Neuronal stem cell (in vitro differentiated cells): ENCODE data around the gene DNAJB13.
A peak's percentile ranks its signal among the peaks of the same experiment; 100 is the strongest.

Experiments
- DNase-seq: peaks from one replicate; pipeline ENCODE4 v3.0.0-alpha.2; 2013; ENCODE audit warnings: low spot score
- H2AFZ ChIP-seq: one replicate; pipeline ENCODE4 v1.6.1; 2013; ENCODE audit warnings: mild to moderate bottlenecking, low read length, inconsistent platforms
- H2AK5ac ChIP-seq: 2 replicates; pipeline ENCODE4 v1.6.1; 2013; ENCODE audit warnings: low read depth, mild to moderate bottlenecking, inconsistent platforms, low read length, moderate library complexity, mixed read lengths
- H2BK120ac ChIP-seq: 2 replicates; pipeline ENCODE4 v1.6.1; 2013; ENCODE audit warnings: low read depth, mild to moderate bottlenecking, inconsistent platforms, low read length, moderate library complexity, mixed read lengths
- H2BK12ac ChIP-seq: one replicate; pipeline ENCODE4 v1.6.1; 2013; ENCODE audit warnings: low read length, inconsistent platforms
- H2BK15ac ChIP-seq: 2 replicates; pipeline ENCODE4 v1.6.1; 2013; ENCODE audit warnings: mild to moderate bottlenecking, low read length, inconsistent platforms, mixed read lengths
- H2BK5ac ChIP-seq: one replicate; pipeline ENCODE4 v1.6.1; 2013; ENCODE audit warnings: inconsistent platforms, mild to moderate bottlenecking, low read length, moderate library complexity
- H3K14ac ChIP-seq: one replicate; pipeline ENCODE4 v1.6.1; 2013; ENCODE audit warnings: low read length, inconsistent platforms
- H3K18ac ChIP-seq: 2 replicates; pipeline ENCODE4 v1.6.1; 2013; ENCODE audit warnings: low read length, inconsistent platforms
- H3K23ac ChIP-seq: 2 replicates; pipeline ENCODE4 v1.6.1; 2013; ENCODE audit warnings: low read depth, mild to moderate bottlenecking, mixed read lengths, low read length, inconsistent platforms; ENCODE audit not compliant: poor library complexity
- H3K27ac ChIP-seq: replicated peaks from 3 replicates; pipeline ENCODE4 v1.5.1; 2013; ENCODE audit warnings: low read length, inconsistent platforms
- H3K27me3 ChIP-seq, 3 experiments: 2 replicates each; pipeline ENCODE4 v1.6.1; 2013; ENCODE audit warnings: low read length in 3 of 3, mild to moderate bottlenecking in 2 of 3, inconsistent platforms in 1 of 3, low read depth in 1 of 3, mixed read lengths in 1 of 3, moderate library complexity in 1 of 3; ENCODE audit not compliant: control insufficient read depth in 3 of 3, insufficient read depth in 3 of 3
- H3K36me3 ChIP-seq, 2 donors: replicated peaks in 1 of 2; 2 replicates each; pipeline ENCODE4 v1.6.1; 2013; ENCODE audit warnings: low read length in 2 of 2; ENCODE audit not compliant: control insufficient read depth in 2 of 2, insufficient read depth in 2 of 2
- H3K4ac ChIP-seq: 2 replicates; pipeline ENCODE4 v1.6.1; 2013; ENCODE audit warnings: inconsistent platforms, mild to moderate bottlenecking, low read length, moderate library complexity
- H3K4me1 ChIP-seq, 2 donors: 1 replicate in 1 of 2; 2 replicates in 1 of 2; pipeline ENCODE4 v1.6.1; 2013; ENCODE audit warnings: low read length in 2 of 2, low read depth in 1 of 2; ENCODE audit not compliant: control insufficient read depth in 2 of 2, insufficient read depth in 1 of 2
- H3K4me2 ChIP-seq: one replicate; pipeline ENCODE4 v1.6.1; 2013; ENCODE audit warnings: mild to moderate bottlenecking, low read length, inconsistent platforms; ENCODE audit not compliant: insufficient read depth, poor library complexity, severe bottlenecking
- H3K4me3 ChIP-seq, 2 donors: 2 replicates each; pipeline ENCODE4 v1.5.1; 2013; ENCODE audit warnings: low read length in 2 of 2, mild to moderate bottlenecking in 2 of 2, inconsistent platforms in 1 of 2, moderate library complexity in 1 of 2
- H3K79me1 ChIP-seq: one replicate; pipeline ENCODE4 v1.6.1; 2013; ENCODE audit warnings: low read depth, mild to moderate bottlenecking, inconsistent platforms, low read length, moderate library complexity
- H3K9ac ChIP-seq: one replicate; pipeline ENCODE4 v1.6.1; 2013; ENCODE audit warnings: mild to moderate bottlenecking, low read depth, low read length, inconsistent platforms; ENCODE audit not compliant: poor library complexity
- H3K9me3 ChIP-seq, 2 donors: replicated peaks in 1 of 2; 2 replicates each; pipeline versions ENCODE3 to v1.6.1; 2013; ENCODE audit warnings: low read length in 2 of 2, mild to moderate bottlenecking in 2 of 2, inconsistent platforms in 1 of 2, low read depth in 1 of 2, mixed read lengths in 1 of 2, moderate library complexity in 1 of 2; ENCODE audit not compliant: control insufficient read depth in 2 of 2, insufficient read depth in 1 of 2
- H4K8ac ChIP-seq: one replicate; pipeline ENCODE4 v1.6.1; 2013; ENCODE audit warnings: low read depth, mild to moderate bottlenecking, inconsistent platforms, low read length, moderate library complexity
- H4K91ac ChIP-seq: one replicate; pipeline ENCODE4 v1.6.1; 2013; ENCODE audit warnings: low read length, low read depth, mild to moderate bottlenecking, inconsistent platforms; ENCODE audit not compliant: poor library complexity
- WGBS, 2 donors: extraction: QIAGEN DNeasy Blood & Tissue Kit; methylation state at CpG; one replicate each; pipeline ENCODE4 v1.1.7; 2013; ENCODE audit warnings: missing lambda C conversion rate in 2 of 2, mixed read lengths in 1 of 2; ENCODE audit not compliant: insufficient read length in 2 of 2, insufficient replicate concordance in 1 of 2; ENCODE audit errors: extremely low coverage in 2 of 2; 5-methylcytosine and 5-hydroxymethylcytosine counted together

Gene DNAJB13

DNA sequence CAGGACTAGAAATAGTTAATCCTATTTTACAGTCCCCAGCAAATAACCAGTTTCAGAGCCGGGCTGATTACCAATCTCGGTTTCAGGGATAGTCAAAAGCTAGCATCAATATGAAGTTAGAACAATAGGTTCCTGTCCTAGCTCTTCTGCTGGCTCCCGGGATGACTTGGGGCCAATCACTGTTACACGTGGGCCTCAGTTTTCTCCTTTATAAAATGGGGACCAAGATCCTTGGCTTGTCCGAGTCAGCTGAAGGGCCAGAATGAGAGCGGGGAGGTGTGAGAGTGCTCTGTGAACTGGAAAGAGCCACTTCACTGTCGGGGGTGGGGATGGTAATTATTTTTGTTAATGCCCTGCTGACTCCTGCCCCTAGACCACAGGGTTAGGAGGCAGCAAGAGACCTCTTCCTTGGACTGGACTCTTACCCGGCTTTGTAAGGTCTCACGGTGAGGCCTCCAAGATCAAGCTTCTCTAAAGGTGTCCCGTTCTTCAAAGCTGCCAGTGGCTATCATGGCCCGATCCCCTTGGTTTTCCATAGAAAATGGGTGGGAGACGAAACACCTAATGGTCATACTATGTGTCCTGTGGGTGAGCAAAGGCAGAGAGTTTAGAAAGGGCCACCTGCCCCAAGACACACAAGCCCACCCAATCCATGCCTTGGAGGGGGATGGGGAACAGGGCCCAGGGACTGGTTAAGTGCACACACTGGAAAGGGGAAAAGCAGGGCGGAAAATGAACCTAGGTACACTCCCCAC is 30.4 kb downstream of the DNAJB13 start:
- H4K8ac ChIP-seq = no peak overlapping the region
- H3K18ac ChIP-seq = no peak overlapping the region
- no peak overlapping the region for H2AFZ ChIP-seq
- peak overlapping the region; percentile 74 to 95 for H3K4me3 ChIP-seq
- no peaks in the 10 kb centered on the region for H3K27me3 ChIP-seq
- H2AK5ac ChIP-seq = peak overlapping the region; percentile 17
- peak overlapping the region; percentile 89 for H2BK5ac ChIP-seq
- no peak overlapping the region for H3K14ac ChIP-seq
- H3K79me1 ChIP-seq = peaks cover 8% of the 10 kb centered on the region
- peak overlapping the region; percentile 98 for H3K4me2 ChIP-seq
- DNase-seq = no peak
- peak overlapping the region; percentile 31 for H3K9ac ChIP-seq
- H3K23ac ChIP-seq = no peak overlapping the region
- H3K9me3 ChIP-seq = no peaks in the 10 kb centered on the region
- H3K36me3 ChIP-seq = peaks cover 39 to 53% of the 10 kb centered on the region in 2 donors
- peak overlapping the region; percentile 25 for H2BK120ac ChIP-seq
- H2BK12ac ChIP-seq = no peak overlapping the region
- no peak overlapping the region for H3K27ac ChIP-seq
- peaks cover 3 to 26% of the 10 kb centered on the region in 2 donors for H3K4me1 ChIP-seq
- no peak overlapping the region for H2BK15ac ChIP-seq
- WGBS, 2 donors = no CpG with 5 or more reads among the region's 13 CpGs
- no peak overlapping the region for H4K91ac ChIP-seq
- H3K4ac ChIP-seq = no peak overlapping the region

DNA sequence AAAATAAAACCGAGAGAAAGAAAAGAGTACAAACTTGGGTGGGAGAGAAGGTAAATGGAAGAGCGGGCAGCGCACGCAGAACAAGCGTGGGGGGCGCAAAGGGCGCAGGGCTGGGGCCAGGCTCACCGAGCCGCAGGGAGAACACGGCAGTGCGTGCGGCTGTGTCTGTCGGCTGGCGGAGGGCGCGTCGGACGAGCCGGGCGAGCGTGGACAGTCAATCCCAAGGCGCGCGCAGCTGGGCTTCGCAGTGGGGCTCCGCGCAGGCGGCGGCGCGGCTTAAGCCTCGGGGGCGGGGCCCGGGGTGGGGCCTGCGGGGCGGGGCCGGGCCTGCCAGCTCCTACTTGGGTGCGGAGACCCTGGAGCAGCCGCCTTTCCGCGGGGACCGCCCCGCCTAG is 31.8 kb downstream of the DNAJB13 start, which contains the start of gene UCP2:
Gene UCP2, minus strand, starts transcription at position 249 of the 395 bp plus-strand sequence. CDS start 4,465 bp downstream, outside the sequence.
- Histone ChIP-seq H3K4me2 (peak within 1 kb of the TSS; percentile 98), H3K27ac (peak within 1 kb of the TSS; percentile 100), H3K4me3 (peak within 1 kb of the TSS; percentile 74 to 95), H3K23ac (peak within 1 kb of the TSS; percentile 100), H3K9me3 (no peaks in the 10 kb centered on the region), H4K91ac (peak within 1 kb of the TSS; percentile 93), H3K18ac (peak within 1 kb of the TSS; percentile 100), H2BK5ac (peak within 1 kb of the TSS; percentile 97), H2BK15ac (peak within 1 kb of the TSS; percentile 95), H2BK120ac (peak within 1 kb of the TSS; percentile 38), H4K8ac (no peak within 1 kb of the TSS), H3K4me1 (peaks cover 3 to 24% of the 10 kb centered on the region in 2 donors), H3K9ac (peak within 1 kb of the TSS; percentile 99), H3K27me3 (no peaks in the 10 kb centered on the region), H2AK5ac (peak within 1 kb of the TSS; percentile 76), H3K36me3 (peaks cover 27 to 39% of the 10 kb centered on the region in 2 donors), H3K4ac (peak within 1 kb of the TSS; percentile 91), H2AFZ (peak within 1 kb of the TSS; percentile 97), H3K79me1 (peaks cover 8% of the 10 kb centered on the region), H3K14ac (peak within 1 kb of the TSS; percentile 57), H2BK12ac (peak within 1 kb of the TSS; percentile 89)
- no CpG with 5 or more reads among the region's 43 CpGs for WGBS, 2 donors
- no peak for DNase-seq

DNA sequence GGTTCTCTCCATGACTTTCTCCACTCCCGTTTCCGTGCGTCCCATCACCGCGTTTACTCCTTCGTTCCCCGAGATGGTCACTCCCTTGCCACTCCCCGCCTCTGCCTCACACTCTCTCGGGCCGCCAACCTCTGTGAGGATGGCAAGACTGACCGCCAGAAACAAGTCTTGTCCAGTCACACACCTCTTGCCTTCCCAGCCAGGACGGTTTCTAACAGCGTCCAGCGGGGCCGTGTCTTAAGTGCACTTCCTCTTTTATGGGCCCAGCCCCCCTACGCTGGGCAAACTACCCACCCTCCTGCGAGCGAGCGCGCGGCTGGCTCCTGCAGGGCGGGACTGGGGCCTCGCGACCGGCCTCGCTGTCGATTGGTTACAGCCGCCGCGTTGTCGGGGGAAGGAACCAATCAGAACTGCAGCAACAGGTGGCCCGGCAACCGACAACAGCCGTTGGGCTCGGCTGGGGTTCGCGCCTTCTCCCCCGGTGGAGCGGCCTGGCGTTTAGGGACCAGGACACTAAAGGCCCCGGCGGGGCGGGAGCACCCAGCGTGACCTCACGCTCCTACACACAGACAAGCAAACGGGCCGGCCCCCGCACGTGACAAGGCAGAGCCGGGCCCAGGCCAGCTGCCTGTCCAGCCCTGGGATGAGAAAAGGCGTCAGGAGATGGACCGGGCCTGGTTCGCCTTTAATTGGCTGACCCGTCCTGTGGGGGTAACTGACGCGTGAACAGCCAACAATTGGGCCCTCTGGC is 32.3 kb downstream of the DNAJB13 start:
- no peaks in the 10 kb centered on the region for H3K27me3 ChIP-seq
- H2BK120ac ChIP-seq = peak overlapping the region; percentile 38
- peaks cover 3 to 22% of the 10 kb centered on the region in 2 donors for H3K4me1 ChIP-seq
- H2AFZ ChIP-seq = peak overlapping the region; percentile 97
- H2BK5ac ChIP-seq = peak overlapping the region; percentile 97
- H3K14ac ChIP-seq = peak overlapping the region; percentile 57
- H2AK5ac ChIP-seq = peak overlapping the region; percentile 76
- H3K27ac ChIP-seq = peak overlapping the region; percentile 100
- H3K4ac ChIP-seq = peak overlapping the region; percentile 91
- peak overlapping the region; percentile 95 for H2BK15ac ChIP-seq
- peak overlapping the region; percentile 100 for H3K18ac ChIP-seq
- DNase-seq = peak; percentile 87
- H3K36me3 ChIP-seq = peaks cover 21 to 33% of the 10 kb centered on the region in 2 donors
- peak overlapping the region; percentile 99 for H3K9ac ChIP-seq
- H3K4me3 ChIP-seq = peak overlapping the region; percentile 74 to 90
- H3K4me2 ChIP-seq = peak overlapping the region; percentile 98
- peak overlapping the region; percentile 89 for H2BK12ac ChIP-seq
- peak overlapping the region; percentile 93 for H4K91ac ChIP-seq
- peak overlapping the region; percentile 100 for H3K23ac ChIP-seq
- peaks cover 8% of the 10 kb centered on the region for H3K79me1 ChIP-seq
- H3K9me3 ChIP-seq = no peaks in the 10 kb centered on the region
- H4K8ac ChIP-seq = no peak overlapping the region
- no CpG with 5 or more reads among the region's 56 CpGs for WGBS, 2 donors
